Activated CD8-positive, alpha-beta memory T cell treated with anti-CD3 and anti-CD28 coated beads for 24 hours (primary cell): ENCODE data around the gene FAM83B.
"Not testable (repeated sequence)": the region's sequence is repeated elsewhere in the genome, so short reads cannot be mapped to it uniquely, and the experiment has no call there.

Source experiments
- DNase-seq: peaks from one replicate; pipeline ENCODE4 v3.0.0-alpha.2; 2020

The FAM83B gene

GRCh38 chr6:54860739-54861138, 14.2 kb downstream of the FAM83B start:
- no peak for DNase-seq

GRCh38 chr6:54861905-54862616, 15.5 kb downstream of the FAM83B start:
- DNase-seq = no peak

GRCh38 chr6:54864272-54864671, 17.7 kb downstream of the FAM83B start:
- no peak for DNase-seq

- DNase-seq = no peak
Measured at GRCh38 chr6:54865091-54865631, 18.6 kb downstream of the FAM83B start.

- no peak for DNase-seq
Measured at GRCh38 chr6:54868556-54868955, 22.0 kb downstream of the FAM83B start.

GRCh38 chr6:54873599-54873998, 27.0 kb downstream of the FAM83B start:
- no peak for DNase-seq

GRCh38 chr6:54874349-54875048, 27.9 kb downstream of the FAM83B start:
- DNase-seq = no peak

GRCh38 chr6:54875539-54875938, 29.0 kb downstream of the FAM83B start:
- no peak for DNase-seq

- no peak for DNase-seq
Measured at GRCh38 chr6:54876365-54876764, 29.8 kb downstream of the FAM83B start.

- DNase-seq = no peak
Measured at GRCh38 chr6:54876871-54877270, 30.3 kb downstream of the FAM83B start.

GRCh38 chr6:54877713-54878317, 31.2 kb downstream of the FAM83B start:
- DNase-seq = no peak

- DNase-seq = no peak
Measured at GRCh38 chr6:54878718-54879117, 32.1 kb downstream of the FAM83B start.

GRCh38 chr6:54879188-54879985, 32.8 kb downstream of the FAM83B start:
- no peak for DNase-seq

- no peak for DNase-seq
Measured at GRCh38 chr6:54881067-54881730, 34.6 kb downstream of the FAM83B start.

GRCh38 chr6:54881891-54882290, 35.3 kb downstream of the FAM83B start:
- DNase-seq = not testable (repeated sequence)

- no peak for DNase-seq
Measured at GRCh38 chr6:54886932-54887584, 40.5 kb downstream of the FAM83B start.

GRCh38 chr6:54891536-54891935, 45.0 kb downstream of the FAM83B start:
- DNase-seq = no peak

- DNase-seq = no peak
Measured at GRCh38 chr6:54892831-54893230, 46.3 kb downstream of the FAM83B start.

GRCh38 chr6:54893818-54894217, 47.2 kb downstream of the FAM83B start:
- DNase-seq = no peak

GRCh38 chr6:54896302-54896701, 49.7 kb downstream of the FAM83B start:
- DNase-seq = no peak

GRCh38 chr6:54897462-54898189, 51.1 kb downstream of the FAM83B start:
- DNase-seq = no peak
